H1 (cell line): ENCODE measurements around the gene CAPN13. TPM values are rescaled to one million over a fixed set of nuclear protein-coding genes. Genes with fewer than 3 reads are reported as not detected.

ENCODE experiments used
- CTCF ChIA-PET: fragments of 300-600 bp; sonication (Branson Sonifier 250); formaldehyde crosslinking; loops from one replicate; lab custom pipeline; 2021; ENCODE audit not compliant: partially characterized antibody; lab: Charles Lee
- POLR2A ChIA-PET: fragments of 300-600 bp; sonication (Branson Sonifier 250); formaldehyde crosslinking; loops from one replicate; lab custom pipeline; 2021; ENCODE audit warnings: inconsistent platforms; ENCODE audit not compliant: partially characterized antibody; lab: Charles Lee
- DNase-seq, 2 experiments: peaks; one replicate each; pipeline versions ENCODE4 v3.0.0 to v3.0.0-alpha.2; 2010 to 2022; ENCODE audit warnings: low spot score in 2 of 2, low read depth in 1 of 2, mixed read lengths in 1 of 2
- FAIRE-seq: peaks from 2 replicates; lab custom pipeline; 2011; peaks lifted over from hg19 to GRCh38; lab: Jason Lieb, UNC
- H2AFZ ChIP-seq: 2 replicates; pipeline ENCODE4 v1.8.1; 2012; ENCODE audit warnings: low read length, inconsistent platforms
- H2AK5ac ChIP-seq: 2 replicates; pipeline ENCODE4 v1.6.1; 2013; ENCODE audit warnings: low read depth, low read length
- H2BK120ac ChIP-seq: replicated peaks from 2 replicates; pipeline ENCODE3; 2013; ENCODE audit warnings: low read depth, low read length, inconsistent platforms
- H2BK12ac ChIP-seq: 2 replicates; pipeline ENCODE4 v1.6.1; 2013; ENCODE audit warnings: low read depth, low read length
- H2BK15ac ChIP-seq: 2 replicates; pipeline ENCODE4 v1.6.1; 2013; ENCODE audit warnings: low read length
- H2BK20ac ChIP-seq: 2 replicates; pipeline ENCODE4 v1.6.1; 2013; ENCODE audit warnings: low read length
- H2BK5ac ChIP-seq: 2 replicates; pipeline ENCODE4 v1.6.1; 2013; ENCODE audit warnings: low read depth, low read length
- H3K14ac ChIP-seq: 2 replicates; pipeline ENCODE4 v1.6.1; 2013; ENCODE audit warnings: inconsistent platforms; ENCODE audit not compliant: insufficient read length
- H3K18ac ChIP-seq: 2 replicates; pipeline ENCODE4 v1.6.1; 2013; ENCODE audit warnings: low read length; ENCODE audit errors: extremely low read depth
- H3K23ac ChIP-seq: 2 replicates; pipeline ENCODE4 v1.6.1; 2013; ENCODE audit warnings: inconsistent platforms; ENCODE audit not compliant: insufficient read length
- H3K23me2 ChIP-seq: 2 replicates; pipeline ENCODE4 v1.6.1; 2013; ENCODE audit warnings: low read depth, low read length
- H3K27ac ChIP-seq: 2 replicates; pipeline ENCODE4 v1.6.1; 2011; ENCODE audit warnings: low read depth, low read length, inconsistent platforms
- H3K27me3 ChIP-seq, 4 experiments: replicated peaks in 1 of 4; 1 replicate in 1 of 4; 2 replicates in 3 of 4; pipeline versions ENCODE4 v1.6.1 to v1.8.1; 2011 to 2013; ENCODE audit warnings: low read length in 3 of 4, mild to moderate bottlenecking in 3 of 4, inconsistent platforms in 2 of 4, mixed read lengths in 2 of 4, moderate library complexity in 1 of 4; ENCODE audit not compliant: control insufficient read depth in 3 of 4, insufficient read depth in 3 of 4; ENCODE audit errors: extremely low read depth in 1 of 4
- H3K36me3 ChIP-seq, 4 experiments: 2 replicates each; pipeline versions ENCODE4 v1.6.1 to v1.8.1; 2011 to 2013; ENCODE audit warnings: mild to moderate bottlenecking in 4 of 4, low read length in 3 of 4, moderate library complexity in 2 of 4, control low read depth in 1 of 4, inconsistent platforms in 1 of 4; ENCODE audit not compliant: insufficient read depth in 4 of 4, control insufficient read depth in 2 of 4
- H3K4ac ChIP-seq: replicated peaks from 2 replicates; pipeline ENCODE3; 2013; ENCODE audit warnings: low read length, low read depth, mixed read lengths, inconsistent platforms; ENCODE audit not compliant: insufficient read length
- H3K4me1 ChIP-seq, 4 experiments: replicated peaks in 1 of 4; 1 replicate in 1 of 4; 2 replicates in 3 of 4; pipeline versions ENCODE4 v1.6.1 to v1.8.1; 2011 to 2013; ENCODE audit warnings: low read length in 3 of 4, inconsistent platforms in 2 of 4, mixed read lengths in 1 of 4; ENCODE audit not compliant: insufficient read depth in 4 of 4, control insufficient read depth in 3 of 4
- H3K4me2 ChIP-seq, 2 experiments: 2 replicates each; pipeline versions ENCODE4 v1.6.1 to v1.8.1; 2011 to 2013; ENCODE audit warnings: low read depth in 2 of 2, low read length in 2 of 2, control low read depth in 1 of 2, inconsistent platforms in 1 of 2, mild to moderate bottlenecking in 1 of 2; ENCODE audit not compliant: insufficient read depth in 1 of 2
- H3K4me3 ChIP-seq, 4 experiments: fragments of 200-600, 300-600 bp in 1 of 4; sonication (generic), shearing (Covaris generic), sonication (Bioruptor Twin) in 1 of 4; 2 replicates each; pipeline versions ENCODE4 v1.5.1 to v1.8.1; 2011 to 2016; ENCODE audit warnings: low read length in 4 of 4, low read depth in 3 of 4, control low read depth in 2 of 4, inconsistent platforms in 2 of 4, mild to moderate bottlenecking in 2 of 4, mixed read lengths in 1 of 4, moderate library complexity in 1 of 4; ENCODE audit not compliant: insufficient read depth in 2 of 4; ENCODE audit errors: extremely low read depth in 1 of 4
- H3K56ac ChIP-seq: replicated peaks from 2 replicates; pipeline ENCODE3; 2013; ENCODE audit warnings: low read depth, mild to moderate bottlenecking, mixed read lengths, low read length, inconsistent platforms; ENCODE audit not compliant: insufficient read length
- H3K79me1 ChIP-seq: 2 replicates; pipeline ENCODE4 v1.6.1; 2013; ENCODE audit warnings: low read depth, low read length, control low read depth
- H3K79me2 ChIP-seq, 2 experiments: 2 replicates each; pipeline versions ENCODE4 v1.6.1 to v1.8.1; 2012 to 2013; ENCODE audit warnings: low read length in 2 of 2, mild to moderate bottlenecking in 2 of 2, inconsistent platforms in 1 of 2; ENCODE audit not compliant: insufficient read depth in 2 of 2, control insufficient read depth in 1 of 2
- H3K9ac ChIP-seq, 4 experiments: replicated peaks in 1 of 4; 1 replicate in 1 of 4; 2 replicates in 3 of 4; pipeline versions ENCODE4 v1.6.1 to v1.8.1; 2011 to 2013; ENCODE audit warnings: low read depth in 3 of 4, low read length in 3 of 4, control low read depth in 2 of 4, mild to moderate bottlenecking in 2 of 4, moderate library complexity in 2 of 4, inconsistent platforms in 1 of 4; ENCODE audit errors: extremely low read depth in 1 of 4
- H3K9me3 ChIP-seq, 2 experiments: 2 replicates each; pipeline versions ENCODE4 v1.6.1 to v1.8.1; 2012 to 2013; ENCODE audit warnings: mild to moderate bottlenecking in 2 of 2, moderate library complexity in 2 of 2, control low read depth in 1 of 2, inconsistent platforms in 1 of 2, low read depth in 1 of 2, low read length in 1 of 2, mixed read lengths in 1 of 2; ENCODE audit not compliant: insufficient read depth in 2 of 2
- H4K20me1 ChIP-seq, 2 experiments: replicated peaks in 1 of 2; 2 replicates each; pipeline versions ENCODE3 to v1.8.1; 2011 to 2013; ENCODE audit warnings: inconsistent platforms in 2 of 2, low read length in 2 of 2, mild to moderate bottlenecking in 1 of 2; ENCODE audit not compliant: insufficient read depth in 2 of 2, control insufficient read depth in 1 of 2
- H4K5ac ChIP-seq: 2 replicates; pipeline ENCODE4 v1.6.1; 2013; ENCODE audit warnings: low read length, low read depth, mixed read lengths, inconsistent platforms; ENCODE audit not compliant: insufficient read length
- H4K8ac ChIP-seq: 2 replicates; pipeline ENCODE4 v1.8.0; 2013; ENCODE audit warnings: mild to moderate bottlenecking, moderate library complexity, low read length, inconsistent platforms; ENCODE audit not compliant: insufficient read depth; ENCODE audit errors: extremely low read depth
- H4K91ac ChIP-seq: replicated peaks from 2 replicates; pipeline ENCODE3; 2013; ENCODE audit warnings: low read length, mixed read lengths, inconsistent platforms; ENCODE audit not compliant: insufficient read length
- BACH1 ChIP-seq: IDR thresholded peaks from 2 replicates; pipeline ENCODE4 v1.6.1; 2012; ENCODE audit warnings: low read length, improper control_type of control experiment
- FOSL1 ChIP-seq: IDR thresholded peaks from 2 replicates; pipeline ENCODE4 v1.6.1; 2011; ENCODE audit warnings: mild to moderate bottlenecking, low read depth, low read length, moderate library complexity; ENCODE audit not compliant: insufficient read depth
- JUN ChIP-seq: IDR thresholded peaks from 2 replicates; pipeline ENCODE4 v1.6.1; 2011; ENCODE audit warnings: low read depth, mild to moderate bottlenecking, improper control_type of control experiment, low read length
- MAFK ChIP-seq: IDR thresholded peaks from 2 replicates; pipeline ENCODE4 v1.6.1; 2012; ENCODE audit warnings: low read depth, mild to moderate bottlenecking, improper control_type of control experiment, low read length
- NANOG ChIP-seq: IDR thresholded peaks from 2 replicates; pipeline ENCODE4 v1.6.1; 2011; ENCODE audit warnings: low read length, low read depth, mild to moderate bottlenecking, inconsistent platforms; ENCODE audit not compliant: insufficient read depth, poor library complexity, severe bottlenecking
- NRF1 ChIP-seq: IDR thresholded peaks from 2 replicates; pipeline ENCODE4 v1.6.1; 2011; ENCODE audit warnings: mild to moderate bottlenecking, low read depth, low read length, improper control_type of control experiment
- RFX5 ChIP-seq: IDR thresholded peaks from 2 replicates; pipeline ENCODE4 v1.6.1; 2011; ENCODE audit warnings: low read depth, low read length, improper control_type of control experiment, borderline replicate concordance
- SIX5 ChIP-seq: IDR thresholded peaks from 2 replicates; pipeline ENCODE4 v1.6.1; 2011; ENCODE audit warnings: mild to moderate bottlenecking, low read depth, low read length
- SP2 ChIP-seq: IDR thresholded peaks from 2 replicates; pipeline ENCODE4 v1.6.1; 2012; ENCODE audit warnings: mild to moderate bottlenecking, low read length, inconsistent platforms
- TAF7 ChIP-seq: optimal IDR thresholded peaks from 2 replicates; pipeline ENCODE3; 2011; ENCODE audit warnings: low read depth, mild to moderate bottlenecking, inconsistent platforms, low read length, moderate library complexity, borderline replicate concordance
- ZNF274 ChIP-seq: IDR thresholded peaks from 2 replicates; pipeline ENCODE4 v1.7.0; 2012; ENCODE audit warnings: low read length, borderline replicate concordance; ENCODE audit errors: extremely low read depth
- WGBS, 2 experiments: shearing (Covaris generic) in 1 of 2; methylation state at CpG; one replicate each; pipeline versions ENCODE4 v1.1.6 to v1.1.7; 2013 to 2015; ENCODE audit warnings: low lambda C conversion rate in 2 of 2, mixed read lengths in 2 of 2, inconsistent platforms in 1 of 2, low coverage in 1 of 2, missing lambda C conversion rate in 1 of 2; ENCODE audit not compliant: insufficient replicate concordance in 2 of 2, insufficient coverage in 1 of 2, insufficient read length in 1 of 2; ENCODE audit errors: extremely low coverage in 1 of 2, missing lambda C conversion rate in 1 of 2; 5-methylcytosine and 5-hydroxymethylcytosine counted together
- polyA plus RNA-seq, 7 experiments: library from polyadenylated mRNA; depleted of rRNA in 3 of 7; stranded (reverse) in 5 of 7; unstranded in 2 of 7; fragments of >200 nt in 5 of 7; fragments of 200-250 nt in 2 of 7; gene quantifications; 1 replicate in 5 of 7; 2 replicates in 1 of 7; 4 replicates in 1 of 7; pipeline versions ENCODE4 v1.2.1 to v1.2.3, GENCODE V29; 2011 to 2013; ENCODE audit warnings: missing spikeins in 2 of 7, mixed read lengths in 2 of 7
- total RNA-seq: library from RNA; stranded (reverse); fragmentation: NEBNext Ultra II Directional; extraction: Animal tissue kit (Norgen Biotek cat#: 25700); gene quantifications from 2 replicates; pipeline ENCODE4 v1.2.1, GENCODE V29; 2021

CAPN13 gene
- total and polyA plus RNA-seq, 2 of the 8 experiments (the other 6 are each of a cell fraction or from before 2014, with no cell fraction given), result 2.4 TPM

GRCh38 chr2:30733876-30734520 is 73.2 kb downstream of the CAPN13 start:
- Histone ChIP-seq H3K79me2 (no peaks in the 10 kb centered on the region), H2AFZ (no peak overlapping the region), H4K91ac (no peak overlapping the region), H2BK5ac (no peak overlapping the region), H3K4me3 (no peak overlapping the region), H3K36me3 (no peaks in the 10 kb centered on the region), H3K18ac (no peak overlapping the region), H3K4ac (no peak overlapping the region), H3K4me1 (peaks cover 0 to 2% (median 0%) of the 10 kb centered on the region in 4 experiments; a peak in 1 of 7 replicates), H4K20me1 (no peaks in the 10 kb centered on the region), H3K14ac (no peak overlapping the region), H3K23ac (no peak overlapping the region), H2BK120ac (no peak overlapping the region), H2AK5ac (no peak overlapping the region), H3K23me2 (no peaks in the 10 kb centered on the region; the same call in 1 of the 2 replicates), H3K79me1 (no peaks in the 10 kb centered on the region), H3K27me3 (no peaks in the 10 kb centered on the region), H3K4me2 (no peak overlapping the region), H3K27ac (no peak overlapping the region), H2BK20ac (no peak overlapping the region), H3K9me3 (no peaks in the 10 kb centered on the region), H4K5ac (no peak overlapping the region), H2BK15ac (no peak overlapping the region), H2BK12ac (no peak overlapping the region), H4K8ac (no peak overlapping the region), H3K56ac (no peak overlapping the region), H3K9ac (no peak overlapping the region)
- TF ChIP-seq TAF7 (no peak), NANOG (no peak), SP2 (no peak), MAFK (no peak), ZNF274 (no peak), SIX5 (no peak), RFX5 (no peak), FOSL1 (no peak), BACH1 (no peak), NRF1 (no peak), JUN (no peak)
- no peak for FAIRE-seq
- CTCF ChIA-PET, result interaction anchor here (1.1 to 2.9 kb wide), 6 partner anchors 18 to 599 kb away, joined by 3 to 12 read pairs (median 4); no protein-coding TSS in a partner anchor
- no peak for DNase-seq
- 94% methylated on average over 15 of the region's 15 CpGs; no CpG with 5 or more reads in 1 of the 2 experiments for WGBS, 2 experiments
- POLR2A ChIA-PET, result no interaction called here
